GM19351 (cell line): ENCODE measurements around the gene INSIG2.

Experiments used
- ATAC-seq: cut with Tn5 transposase; IDR thresholded peaks from one replicate; pipeline ENCODE4 v1.9.1; 2021; ENCODE audit warnings: mild to moderate bottlenecking, moderate library complexity; ENCODE audit not compliant: unreplicated experiment

The INSIG2 gene

GRCh38 chr2:118088051-118089024 lies at the start of gene INSIG2:
Gene INSIG2, plus strand, starts transcription at chr2:118088471. Its CDS starts 8,086 bp downstream, at chr2:118096557.
- peak; percentile 94 for ATAC-seq

GRCh38 chr2:118040891-118041290 lies 47.4 kb upstream of the INSIG2 start:
- no peak for ATAC-seq

- ATAC-seq, result no peak
Observed at GRCh38 chr2:118044103-118044716, 44.1 kb upstream of the INSIG2 start.

- no peak for ATAC-seq
Observed at GRCh38 chr2:118044854-118045253, 43.4 kb upstream of the INSIG2 start.

GRCh38 chr2:118045286-118045685 lies 43.0 kb upstream of the INSIG2 start:
- no peak for ATAC-seq

GRCh38 chr2:118046634-118047210 lies 41.5 kb upstream of the INSIG2 start:
- ATAC-seq, result peak; percentile 51

- no peak for ATAC-seq
Observed at GRCh38 chr2:118047380-118047826, 40.9 kb upstream of the INSIG2 start.

- ATAC-seq, result no peak
Observed at GRCh38 chr2:118048401-118048800, 39.9 kb upstream of the INSIG2 start.

- no peak for ATAC-seq
Observed at GRCh38 chr2:118049140-118049815, 39.0 kb upstream of the INSIG2 start.

GRCh38 chr2:118049816-118050140 lies 38.5 kb upstream of the INSIG2 start:
- peak; percentile 88 for ATAC-seq

- no peak for ATAC-seq
Observed at GRCh38 chr2:118050386-118050785, 37.9 kb upstream of the INSIG2 start.

- ATAC-seq, result no peak
Observed at GRCh38 chr2:118050974-118051373, 37.3 kb upstream of the INSIG2 start.

GRCh38 chr2:118051826-118052358 lies 36.4 kb upstream of the INSIG2 start:
- no peak for ATAC-seq

- no peak for ATAC-seq
Observed at GRCh38 chr2:118052474-118052873, 35.8 kb upstream of the INSIG2 start.

GRCh38 chr2:118053681-118054080 lies 34.6 kb upstream of the INSIG2 start:
- ATAC-seq, result no peak

GRCh38 chr2:118054213-118055008 lies 33.9 kb upstream of the INSIG2 start:
- no peak for ATAC-seq

- peak; percentile 79 for ATAC-seq
Observed at GRCh38 chr2:118055512-118056164, 32.6 kb upstream of the INSIG2 start.

GRCh38 chr2:118056165-118056534 lies 32.1 kb upstream of the INSIG2 start:
- peak; percentile 86 for ATAC-seq

- no peak for ATAC-seq
Observed at GRCh38 chr2:118056801-118057200, 31.5 kb upstream of the INSIG2 start.

GRCh38 chr2:118058951-118059350 lies 29.3 kb upstream of the INSIG2 start:
- ATAC-seq, result no peak
